Lung microvascular endothelial cell (primary cell): ENCODE measurements around the gene LRCOL1. TPM values are rescaled to one million over a fixed set of nuclear protein-coding genes. Genes with fewer than 3 reads are reported as not detected.

Source experiments
- DNase-seq, 2 donors: peaks; one replicate each; pipeline versions ENCODE4 v3.0.0 to v3.0.0-alpha.2; 2010; ENCODE audit warnings: low read depth in 2 of 2
- total RNA-seq: library from RNA; depleted of rRNA; stranded (reverse); fragments of >200 nt; gene quantifications from 2 replicates; pipeline ENCODE4 v1.2.1, GENCODE V29; 2014

Gene LRCOL1
- total RNA-seq, 1 donor from 2014 or later: 2.2 TPM

DNA sequence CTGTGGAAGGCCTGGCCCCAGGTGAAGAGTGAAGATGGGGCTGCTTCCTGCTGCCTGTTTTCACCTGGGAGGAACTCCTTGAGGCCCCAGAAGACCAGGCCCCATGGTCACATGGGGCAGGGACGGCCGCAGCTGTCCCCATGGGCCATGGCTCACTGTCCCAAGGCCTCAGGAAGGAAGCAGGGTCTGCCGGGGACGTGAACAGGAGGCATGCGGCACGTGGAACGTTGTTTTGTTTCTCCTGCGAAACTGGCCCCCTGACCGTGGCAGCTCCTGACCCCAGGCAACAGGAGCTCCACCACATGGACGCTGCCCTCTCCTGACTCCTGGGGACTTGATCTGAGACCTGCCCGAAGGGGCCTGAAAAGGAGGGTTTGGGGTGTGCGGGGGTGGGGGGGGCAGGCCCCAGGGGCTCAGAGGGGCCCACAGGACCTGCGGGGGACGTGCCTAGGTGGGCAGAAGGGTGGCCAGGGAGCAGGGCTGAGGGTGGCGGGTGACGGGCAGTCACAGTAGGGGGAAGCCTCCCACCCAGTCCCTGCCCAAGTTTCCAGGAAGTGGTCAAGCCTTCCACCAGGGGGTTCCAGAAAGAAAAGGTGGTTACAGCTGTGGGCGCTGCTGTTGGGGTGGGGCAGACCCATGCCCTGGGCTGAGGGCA, 41.4 kb downstream of the LRCOL1 start:
- peak in 1 of 2 donors; percentile 50 for DNase-seq

DNA sequence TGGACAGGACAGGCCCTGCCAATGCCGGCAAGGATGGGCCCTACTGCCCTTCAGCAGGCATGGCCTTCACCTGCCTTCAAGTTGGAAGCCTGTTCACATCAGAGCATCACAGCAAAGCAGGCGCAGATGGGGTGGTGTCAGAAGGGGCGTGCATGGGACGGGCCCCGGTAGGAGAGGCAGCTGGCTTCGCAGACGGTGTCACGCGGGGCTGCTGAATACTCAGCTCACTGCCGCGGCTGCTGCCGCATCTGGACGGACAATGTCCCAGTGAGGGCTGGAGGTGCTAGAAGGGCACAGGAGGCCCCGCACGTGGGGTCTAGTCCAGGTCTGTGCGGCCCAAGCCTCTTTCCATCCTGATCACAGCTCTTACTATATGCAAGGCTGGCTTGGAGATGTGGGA, 42.1 kb downstream of the LRCOL1 start:
- DNase-seq: no peak

DNA sequence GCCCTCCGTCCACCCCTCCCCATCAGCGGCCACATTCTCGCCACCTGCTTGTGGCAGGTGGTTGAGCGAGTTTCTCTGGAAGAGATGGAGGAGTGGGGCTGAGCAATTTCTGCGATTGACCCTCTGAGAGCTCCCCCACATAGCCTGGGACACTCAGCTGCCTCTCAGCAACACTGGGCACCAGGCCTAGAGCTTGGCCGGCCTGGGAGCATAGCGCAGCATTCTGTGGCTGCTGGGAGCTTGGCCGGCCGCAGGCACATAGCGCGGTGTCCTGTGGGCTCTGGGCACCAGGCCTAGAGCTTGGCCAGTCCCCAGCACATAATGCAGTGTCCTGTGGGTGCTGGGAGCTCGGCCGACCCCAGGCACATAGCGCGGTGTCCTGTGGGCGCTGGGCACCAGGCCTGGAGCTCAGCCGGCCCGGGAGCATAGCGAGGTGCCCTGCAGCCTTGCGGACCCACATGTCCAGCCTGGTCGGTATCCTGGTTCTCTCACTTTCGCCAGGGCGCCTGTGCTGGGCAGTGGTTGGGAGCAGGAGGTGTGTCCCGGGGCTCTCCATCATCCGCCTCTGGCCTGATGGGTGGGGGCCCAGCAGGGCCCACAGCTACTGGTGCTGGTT, 43.8 kb downstream of the LRCOL1 start:
- no peak for DNase-seq

DNA sequence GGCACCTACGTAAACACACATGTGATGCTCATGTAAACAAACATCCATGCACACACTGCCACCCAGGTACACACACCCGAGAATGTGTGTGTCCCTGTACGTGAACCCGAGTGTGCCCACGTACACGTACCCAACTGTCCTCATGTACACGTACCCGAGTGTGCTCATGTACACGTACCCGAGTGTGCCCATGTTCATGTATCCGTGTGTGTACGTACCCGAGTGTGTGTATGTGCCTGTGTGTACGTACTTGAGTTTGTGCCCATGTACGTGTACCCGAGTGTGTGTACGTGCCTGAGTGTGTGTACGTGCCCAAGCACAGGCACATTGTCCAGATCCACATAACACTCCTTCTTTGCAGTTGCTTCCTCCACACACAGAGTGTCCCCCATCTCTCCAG, 45.0 kb downstream of the LRCOL1 start:
- DNase-seq: no peak

DNA sequence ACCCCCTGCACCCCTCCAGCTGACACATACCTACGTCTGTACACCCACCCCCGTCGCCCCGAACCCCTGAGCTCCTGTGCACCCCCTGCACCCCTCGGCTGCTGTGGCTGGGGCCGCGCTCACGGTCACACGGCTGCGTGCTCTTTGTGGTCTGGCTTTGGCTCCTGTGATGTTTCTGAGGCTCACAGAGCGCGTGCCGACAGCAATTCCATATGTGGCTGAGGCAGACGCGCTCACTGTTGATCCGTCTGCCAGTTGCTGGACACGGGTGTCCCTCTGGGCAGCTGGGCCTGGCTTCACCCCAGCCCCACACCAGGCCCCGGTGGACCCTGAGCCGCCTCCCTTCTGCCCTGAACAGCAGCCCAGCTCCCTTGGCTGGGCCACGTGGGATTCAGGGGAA, 46.5 kb downstream of the LRCOL1 start:
- no peak for DNase-seq

DNA sequence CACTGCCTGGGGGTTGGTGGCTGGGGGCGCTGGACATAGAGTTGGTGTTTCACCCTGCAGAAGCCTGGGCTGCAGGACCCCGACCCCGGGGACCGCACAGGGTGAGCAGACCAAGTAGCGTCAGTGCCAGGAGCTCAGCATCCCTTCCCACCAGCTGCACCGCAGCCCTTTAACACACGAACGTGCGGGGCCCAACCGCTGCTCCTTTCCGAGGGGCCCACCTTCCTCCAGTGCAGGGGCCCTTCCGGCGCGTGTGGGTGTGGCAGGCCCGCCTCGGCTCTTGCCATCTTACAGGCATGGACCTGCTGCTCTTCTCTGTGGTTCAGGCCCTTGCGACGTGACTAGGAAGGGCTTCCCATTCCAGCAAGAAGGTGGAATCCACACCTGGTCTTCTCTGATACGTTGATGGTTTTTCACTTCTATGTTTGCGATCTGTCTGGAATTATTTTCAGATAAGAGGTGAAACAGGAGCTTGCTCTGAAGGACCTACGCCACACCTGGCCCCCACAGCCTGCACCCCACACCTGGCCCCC, 47.8 kb downstream of the LRCOL1 start:
- no peak for DNase-seq

DNA sequence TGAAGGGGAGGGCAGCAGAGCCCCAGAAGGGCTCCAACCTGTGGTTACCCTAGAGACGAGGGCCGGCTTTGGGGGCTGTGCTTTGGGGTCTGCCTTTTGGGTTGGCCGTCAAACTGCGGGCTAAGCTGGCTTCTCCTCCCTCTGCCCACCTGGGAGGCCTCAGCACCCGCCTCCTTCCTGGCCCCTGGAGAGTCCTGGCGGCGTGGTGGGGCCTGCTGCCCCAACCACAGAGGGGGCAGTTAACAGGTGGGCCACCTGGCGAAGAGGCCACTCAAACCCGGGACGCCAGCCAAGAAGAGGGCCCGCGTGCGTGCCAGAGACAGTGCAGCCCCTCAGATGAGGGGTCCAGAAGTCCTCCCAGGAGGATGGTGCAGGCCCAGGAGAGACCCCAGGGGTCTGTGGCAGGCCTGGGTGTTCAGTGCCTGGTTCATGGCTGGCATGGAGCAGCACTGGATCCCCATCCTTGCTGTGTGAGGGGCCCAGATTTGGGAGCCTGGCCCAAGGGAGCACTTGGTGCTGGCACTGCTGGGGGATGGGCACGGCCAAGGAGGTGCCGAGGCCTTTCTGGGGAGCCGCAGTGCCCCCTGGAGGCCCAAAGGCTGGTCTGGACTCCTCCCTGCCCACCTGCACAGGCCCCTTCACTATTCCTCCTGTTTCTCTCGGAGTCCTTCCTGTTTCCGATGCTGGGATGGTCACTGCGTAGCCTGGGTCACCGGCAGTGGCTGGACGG, 48.8 kb downstream of the LRCOL1 start:
- peak; percentile 20 to 28 for DNase-seq

DNA sequence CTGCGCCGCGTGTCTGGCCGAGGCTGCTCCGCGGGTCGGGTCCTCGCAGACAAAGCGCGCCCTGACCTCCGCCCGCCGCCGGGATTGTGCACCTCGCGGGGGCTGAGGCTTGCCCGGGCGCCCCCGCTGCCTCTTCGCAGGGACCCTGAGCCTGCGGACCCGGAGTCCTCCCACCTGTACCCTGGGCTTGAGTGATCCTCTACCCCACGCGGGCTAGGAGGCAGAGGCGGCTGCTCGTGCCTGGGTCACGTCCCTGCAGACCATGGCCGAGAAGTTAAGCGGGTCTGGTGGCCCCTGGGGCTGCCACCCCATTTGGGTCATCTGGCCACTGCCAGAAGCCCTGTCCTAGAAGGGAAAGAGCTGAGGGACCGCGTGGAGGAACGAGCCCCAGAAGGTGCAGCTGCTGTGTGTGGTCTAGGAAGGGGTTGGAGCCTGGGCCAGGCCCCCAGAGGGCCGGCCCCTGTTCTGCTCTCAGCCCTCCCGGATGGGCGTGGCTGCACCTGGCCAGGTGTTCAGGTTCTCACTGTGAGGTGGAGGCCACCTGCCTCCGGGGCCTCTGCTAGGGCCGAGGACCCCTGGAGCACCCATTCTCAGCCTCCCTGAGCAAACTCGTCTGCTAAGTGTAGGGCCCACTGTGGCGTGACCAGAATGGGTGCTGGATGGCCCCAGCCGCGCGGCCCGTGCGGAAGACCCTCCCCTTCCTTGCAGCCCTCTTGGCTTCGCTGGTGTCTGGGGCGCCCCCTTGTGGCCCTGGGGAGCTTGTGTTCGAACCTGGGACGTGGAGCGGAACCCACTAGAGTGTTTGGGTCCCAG, 49.6 kb downstream of the LRCOL1 start:
- DNase-seq: peak; percentile 69 to 83

DNA sequence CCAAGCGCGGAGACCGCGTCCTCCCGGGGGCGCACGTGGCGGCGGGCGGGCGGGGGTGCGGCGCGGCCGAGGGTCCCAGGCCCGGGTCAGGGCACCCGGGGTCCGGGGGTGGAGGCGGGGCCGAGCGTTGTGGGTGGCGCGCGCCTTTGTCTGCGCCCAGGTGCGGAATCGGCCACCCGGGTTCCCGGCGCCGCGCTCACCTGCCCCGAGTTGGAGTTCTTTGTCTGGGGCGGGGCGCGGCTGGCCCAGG, 50.1 kb downstream of the LRCOL1 start:
- DNase-seq: no peak

DNA sequence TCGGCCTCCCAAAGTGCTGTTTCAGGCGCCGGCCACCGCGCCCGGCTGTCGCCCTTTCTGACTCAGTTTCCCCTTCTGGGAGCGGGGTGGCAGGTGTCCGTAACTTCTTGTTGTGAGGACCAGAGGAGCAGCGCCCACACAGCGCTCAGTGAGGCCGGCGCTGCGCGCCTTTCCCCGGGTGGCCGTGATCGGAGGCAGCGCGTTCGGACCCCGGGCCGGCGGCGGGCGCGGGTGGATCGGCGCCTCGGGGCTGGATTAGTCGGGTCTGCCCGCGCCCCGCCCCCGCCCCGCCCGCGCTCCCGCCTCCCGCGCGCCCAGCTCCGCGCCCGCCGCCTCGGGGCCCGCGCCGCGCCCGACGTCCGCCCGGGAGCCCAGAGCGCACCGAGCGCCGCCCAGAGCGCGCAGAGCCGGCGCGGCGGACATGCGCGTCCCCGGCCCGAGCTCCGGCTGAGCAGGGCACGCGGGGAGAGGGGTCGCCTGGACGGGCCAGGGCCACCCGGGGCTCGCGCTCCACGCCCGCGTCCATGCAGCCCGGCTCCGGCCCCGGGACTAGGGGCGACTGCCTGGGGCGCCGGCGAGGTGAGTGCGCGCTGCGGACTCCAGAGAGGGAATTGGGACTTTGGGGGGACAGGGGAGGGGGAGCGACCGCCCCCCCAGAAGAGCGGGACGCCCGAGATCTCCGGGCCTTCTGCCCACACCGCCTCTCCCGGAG, 50.6 kb downstream of the LRCOL1 start:
- peak; percentile 68 to 71 for DNase-seq

DNA sequence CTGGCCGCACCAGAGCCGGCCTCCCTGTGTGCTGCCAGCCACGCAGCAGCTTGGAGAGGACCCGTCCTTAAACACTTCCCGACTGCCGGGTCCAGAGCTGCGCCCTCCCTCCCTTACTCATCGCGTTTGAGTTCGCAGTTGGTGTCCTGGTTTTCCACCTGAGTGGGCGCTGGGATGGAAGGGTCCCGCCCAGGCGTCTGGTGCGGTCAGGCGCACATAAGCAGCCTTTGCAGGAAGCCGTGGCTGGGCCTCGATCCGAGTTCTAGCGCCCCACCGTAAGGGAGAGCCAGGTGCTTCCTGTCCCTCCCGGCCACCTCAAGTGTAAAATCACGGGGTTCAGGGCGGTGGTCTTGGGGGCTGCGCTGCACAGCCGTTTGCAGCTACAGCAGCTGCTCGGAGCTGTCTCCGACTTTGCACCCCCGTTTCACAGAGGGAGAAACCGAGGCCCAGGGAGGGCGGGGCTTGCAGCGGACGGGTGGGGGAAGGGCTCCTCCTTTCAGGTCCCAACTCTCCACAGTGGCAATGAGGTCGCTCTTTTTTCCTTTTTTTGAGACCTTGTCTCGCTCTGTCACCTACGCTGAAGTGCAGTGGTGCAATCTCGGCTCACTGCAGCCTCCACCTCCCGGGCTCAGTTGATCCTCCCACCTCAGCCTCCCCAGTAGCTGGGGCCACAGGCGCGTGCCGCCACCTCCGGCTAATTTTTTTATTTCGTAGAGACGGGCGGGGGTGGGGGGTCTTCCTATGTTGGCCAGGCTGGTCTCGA, 51.3 kb downstream of the LRCOL1 start:
- DNase-seq: no peak

DNA sequence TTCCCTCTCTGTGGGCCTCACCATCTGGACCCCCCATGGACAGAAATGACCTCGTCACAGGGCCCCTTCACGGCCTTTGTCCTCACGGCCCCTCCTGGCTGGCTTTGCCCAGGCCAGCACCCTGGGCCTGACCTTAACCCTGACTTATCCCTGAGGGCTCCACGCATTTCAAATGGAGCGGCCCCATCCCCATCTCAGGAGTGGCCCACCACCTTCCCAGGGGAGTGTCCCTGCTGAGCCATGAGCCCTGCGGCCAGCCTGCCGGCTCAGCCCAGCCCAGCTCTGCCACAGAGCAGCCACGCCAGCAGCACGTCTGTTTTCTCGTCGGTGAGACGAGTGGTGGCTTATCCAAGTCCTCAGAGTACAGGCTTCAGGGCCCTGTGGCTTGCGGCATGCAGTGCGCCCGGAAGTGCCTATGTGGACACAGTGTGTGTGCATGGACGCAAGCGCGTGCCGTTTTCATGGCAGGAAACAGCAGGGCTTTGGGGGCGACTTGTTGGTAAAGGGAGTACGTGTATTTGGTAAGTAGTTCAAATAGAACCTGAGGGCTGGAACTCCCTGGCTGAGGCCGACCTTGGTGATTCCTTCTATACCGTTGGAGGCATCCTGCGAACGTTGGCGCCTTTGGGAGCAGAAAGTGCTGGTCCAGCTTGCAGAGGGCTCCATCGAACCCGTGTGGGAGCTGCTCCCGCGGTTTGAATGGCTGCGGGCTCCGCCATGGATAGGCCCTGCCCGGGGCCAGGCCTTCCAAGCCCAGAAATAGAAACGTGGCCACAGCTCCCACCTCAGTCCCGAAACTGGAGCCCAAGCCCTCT, 52.1 kb downstream of the LRCOL1 start:
- DNase-seq: no peak

DNA sequence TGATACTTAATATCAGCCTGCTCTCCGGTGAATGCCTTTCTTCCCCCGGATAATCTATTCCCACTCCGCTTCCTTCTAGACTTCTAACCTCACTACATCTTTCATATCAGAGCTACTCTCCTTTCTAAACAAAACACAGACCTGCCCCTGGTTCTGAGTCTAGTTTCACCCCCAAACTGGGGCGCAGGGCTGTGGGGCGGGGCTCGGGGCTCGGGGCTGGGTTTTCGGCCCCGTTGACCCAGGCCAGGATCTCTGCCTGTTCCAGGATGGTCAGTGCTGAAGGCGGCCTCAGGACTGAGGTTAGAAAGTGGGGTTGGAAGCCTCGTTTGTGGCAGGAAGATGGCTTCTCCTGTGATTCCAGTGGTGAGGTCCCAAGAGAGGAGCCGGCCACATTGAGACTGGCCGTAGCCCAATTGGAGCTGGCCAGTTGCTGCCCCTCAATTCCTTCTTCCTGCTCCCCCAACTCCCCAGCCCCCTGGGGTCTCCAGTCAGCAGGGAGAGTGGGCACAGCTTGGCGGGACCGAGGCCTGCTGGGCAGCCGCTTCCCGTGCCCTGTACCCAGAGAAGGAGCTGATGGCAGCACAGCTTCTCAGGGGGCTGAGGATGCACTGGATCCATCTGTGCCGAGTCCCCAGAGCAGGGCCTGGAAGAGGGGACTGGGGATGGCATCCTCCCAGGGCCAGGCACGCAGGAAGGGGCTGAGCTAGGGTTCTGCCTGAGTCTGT, 52.9 kb downstream of the LRCOL1 start:
- DNase-seq: no peak

DNA sequence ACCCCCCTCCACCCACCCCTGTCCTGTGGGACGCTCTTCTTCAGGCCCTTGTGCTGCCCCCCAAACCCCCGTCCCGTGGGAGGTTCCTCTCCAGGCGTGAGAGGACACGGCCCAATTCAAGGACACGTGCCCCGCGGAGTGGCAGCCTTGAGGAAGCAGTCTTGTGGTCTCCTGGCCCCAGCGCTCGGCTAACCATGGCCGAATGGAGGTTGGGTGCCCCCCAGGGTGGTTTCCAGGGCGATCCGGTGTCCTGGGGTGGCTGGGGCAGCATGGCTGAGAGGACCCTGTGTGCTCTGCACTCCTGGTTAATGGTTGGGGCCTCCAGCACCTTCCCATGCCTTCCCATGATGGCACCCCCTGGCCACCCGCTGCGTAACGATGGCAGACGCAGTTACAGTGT, 53.6 kb downstream of the LRCOL1 start:
- no peak for DNase-seq

DNA sequence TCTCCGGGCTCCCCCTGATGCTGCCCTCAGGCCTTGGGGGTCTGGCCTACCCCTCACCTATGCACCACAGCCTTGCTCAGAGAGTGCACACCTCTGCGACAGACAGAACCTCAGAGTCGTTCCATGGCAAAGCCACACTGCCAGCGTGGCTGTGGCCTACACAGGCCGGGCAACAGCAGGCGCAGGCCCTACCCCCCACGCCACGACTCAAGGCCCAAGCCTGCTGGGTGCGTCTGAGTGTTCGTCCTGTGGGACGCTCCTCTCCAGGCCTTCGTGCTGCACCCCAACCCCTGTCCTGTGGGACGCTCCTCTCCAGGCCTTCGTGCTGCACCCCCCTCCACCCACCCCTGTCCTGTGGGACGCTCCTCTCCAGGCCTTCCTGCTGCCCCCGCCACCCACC, 54.2 kb downstream of the LRCOL1 start:
- DNase-seq: no peak

DNA sequence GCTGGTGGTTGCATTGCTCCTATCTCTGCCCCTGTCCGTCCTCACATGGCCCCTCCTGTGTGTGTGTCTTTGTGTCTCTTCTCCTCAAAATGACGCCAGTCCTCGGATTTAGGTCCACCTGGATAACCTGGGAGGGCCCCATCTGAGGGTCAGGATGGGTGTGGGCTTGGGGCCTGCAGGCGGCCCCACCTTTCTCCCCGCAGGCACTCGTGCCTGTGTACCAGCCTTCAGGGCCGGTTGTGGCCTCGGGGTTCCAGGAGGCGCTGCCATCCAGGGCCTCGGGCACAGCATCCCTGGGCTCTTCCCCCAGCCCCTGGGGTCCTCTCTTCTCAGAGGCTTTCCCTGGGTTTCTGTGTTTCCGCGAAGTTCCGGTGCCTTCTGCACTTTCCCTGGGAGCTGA, 54.7 kb downstream of the LRCOL1 start:
- DNase-seq: no peak

DNA sequence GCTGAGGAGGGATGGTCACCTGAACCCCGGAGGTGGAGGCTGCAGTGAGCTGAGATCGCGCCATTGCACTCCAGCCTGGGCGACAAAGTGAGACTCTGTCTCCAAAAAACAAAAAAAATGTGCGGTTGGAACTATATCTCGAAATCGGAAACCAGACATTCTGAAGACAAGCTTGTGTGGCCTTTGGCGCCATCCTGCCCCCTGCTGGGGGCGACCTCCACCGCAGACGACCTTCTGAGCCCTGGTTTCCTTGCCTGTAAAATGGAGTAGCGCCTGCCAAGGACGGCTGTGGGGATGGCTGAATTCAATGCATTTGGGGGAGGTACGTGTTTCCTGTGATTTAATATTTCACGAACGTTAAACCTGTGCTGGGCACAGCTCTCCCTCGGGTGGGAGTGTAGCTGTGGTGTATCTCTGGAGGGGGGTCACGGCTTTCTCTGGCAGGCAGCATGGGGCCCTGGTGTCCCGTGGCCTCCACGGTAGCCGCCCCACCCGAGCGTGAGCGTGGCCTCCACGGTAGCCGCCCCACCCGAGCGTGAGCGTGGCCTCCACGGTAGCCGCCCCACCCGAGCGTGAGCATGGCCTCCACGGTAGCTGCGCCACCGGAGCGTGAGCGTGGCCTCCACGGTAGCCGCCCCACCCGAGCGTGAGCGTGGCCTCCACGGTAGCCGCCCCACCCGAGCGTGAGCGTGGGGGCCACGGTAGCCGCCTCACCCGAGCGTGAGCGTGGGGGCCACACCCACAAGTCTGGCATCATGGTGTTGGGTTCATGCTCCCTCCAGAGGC, 55.3 kb downstream of the LRCOL1 start:
- DNase-seq: peak in 1 of 2 donors; percentile 33
